ENCODE data around the gene TTC17. TPM values are rescaled to one million over a fixed set of nuclear protein-coding genes. Genes with fewer than 3 reads are reported as not detected.

Gene TTC17
- total and polyA plus RNA-seq, 2 of the 8 experiments (the other 6 are each of a cell fraction or from before 2014, with no cell fraction given), result 65.1 to 80.1 TPM

DNA sequence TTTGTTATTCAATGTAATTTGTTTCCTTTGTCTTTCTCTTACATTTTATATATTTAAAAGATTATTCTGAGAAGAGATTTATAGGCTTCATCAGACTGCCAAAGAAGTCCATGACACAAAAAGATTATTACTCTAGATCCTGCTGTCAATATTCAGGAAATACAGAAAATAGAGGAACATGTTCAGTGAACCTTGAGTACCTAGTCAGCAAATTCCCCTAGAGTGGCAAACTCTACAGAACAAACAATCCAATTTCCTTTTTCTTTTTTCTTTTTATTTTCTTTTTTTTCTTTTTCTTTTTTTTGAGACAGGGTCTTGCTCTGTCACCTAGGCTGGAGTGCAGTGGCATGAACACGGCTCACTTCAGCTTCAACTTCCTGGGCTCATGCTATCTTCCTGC, 23.9 kb downstream of the TTC17 start:
- Histone ChIP-seq H3K23me2 (ENCODE audit: low read depth, low read length) (no peaks in the 10 kb centered on the region), H3K27me3 (replicated peaks in 1 of 4; ENCODE audit: control insufficient read depth in 3 of 4, extremely low read depth in 1 of 4, insufficient read depth in 3 of 4, low read length in 3 of 4) (no peaks in the 10 kb centered on the region), H4K20me1 (replicated peaks in 1 of 2; ENCODE audit: control insufficient read depth in 1 of 2, insufficient read depth in 2 of 2, low read length in 2 of 2) (peaks cover 0 to 6% of the 10 kb centered on the region in 2 experiments), H3K9me3 (ENCODE audit: insufficient read depth in 2 of 2, low read depth in 1 of 2, low read length in 1 of 2) (no peaks in the 10 kb centered on the region), H3K79me1 (ENCODE audit: low read depth, low read length) (no peaks in the 10 kb centered on the region; the same call in 1 of the 2 replicates), H3K4ac (replicated peaks; ENCODE audit: insufficient read length, low read depth, low read length) (no peak overlapping the region), H3K27ac (ENCODE audit: low read depth, low read length) (no peak overlapping the region), H3K4me2 (ENCODE audit: insufficient read depth in 1 of 2, low read depth in 2 of 2, low read length in 2 of 2) (no peak overlapping the region), H2BK120ac (replicated peaks; ENCODE audit: low read depth, low read length) (no peak overlapping the region), H3K4me1 (replicated peaks in 1 of 4; ENCODE audit: control insufficient read depth in 3 of 4, insufficient read depth in 4 of 4, low read length in 3 of 4) (peaks cover 0 to 3% (median 0%) of the 10 kb centered on the region in 4 experiments; a peak in 3 of 7 replicates), H4K91ac (replicated peaks; ENCODE audit: insufficient read length, low read length) (no peak overlapping the region), H3K23ac (ENCODE audit: insufficient read length) (no peak overlapping the region), H3K4me3 (ENCODE audit: extremely low read depth in 1 of 4, insufficient read depth in 2 of 4, low read depth in 3 of 4, low read length in 4 of 4) (no peak overlapping the region), H3K56ac (replicated peaks; ENCODE audit: insufficient read length, low read depth, low read length) (no peak overlapping the region), H3K18ac (ENCODE audit: extremely low read depth, low read length) (no peak overlapping the region), H2AFZ (ENCODE audit: low read length) (no peak overlapping the region), H4K5ac (ENCODE audit: insufficient read length, low read depth, low read length) (no peak overlapping the region), H2BK5ac (ENCODE audit: low read depth, low read length) (no peak overlapping the region), H2AK5ac (ENCODE audit: low read depth, low read length) (no peak overlapping the region), H2BK15ac (ENCODE audit: low read length) (no peak overlapping the region), H2BK12ac (ENCODE audit: low read depth, low read length) (no peak overlapping the region), H3K79me2 (ENCODE audit: control insufficient read depth in 1 of 2, insufficient read depth in 2 of 2, low read length in 2 of 2) (peaks cover 0 to 16% of the 10 kb centered on the region in 2 experiments; a peak in 1 of 4 replicates), H3K36me3 (ENCODE audit: control insufficient read depth in 2 of 4, insufficient read depth in 4 of 4, low read length in 3 of 4) (peaks cover 0 to 19% (median under 1%) of the 10 kb centered on the region in 4 experiments; a peak in 2 of 8 replicates), H3K9ac (replicated peaks in 1 of 4; ENCODE audit: extremely low read depth in 1 of 4, low read depth in 3 of 4, low read length in 3 of 4) (no peak overlapping the region), H3K14ac (ENCODE audit: insufficient read length) (no peak overlapping the region), H2BK20ac (ENCODE audit: low read length) (no peak overlapping the region), H4K8ac (ENCODE audit: extremely low read depth, insufficient read depth, low read length) (no peak overlapping the region)
- CTCF ChIA-PET (ENCODE audit: partially characterized antibody), result interaction anchor here (1.1 kb wide), 1 partner anchor 21 kb away, joined by 3 read pairs; no protein-coding TSS in a partner anchor
- WGBS, 2 experiments (ENCODE audit: extremely low coverage in 1 of 2, insufficient coverage in 1 of 2, insufficient read length in 1 of 2, insufficient replicate concordance in 2 of 2, low coverage in 1 of 2, low lambda C conversion rate in 2 of 2, missing lambda C conversion rate in 1 of 2), result 93% methylated on average over 1 of the region's 1 CpG; no CpG with 5 or more reads in 1 of the 2 experiments
- DNase-seq (ENCODE audit: low read depth in 1 of 2, low spot score in 2 of 2), result no peak
- FAIRE-seq, result no peak
- POLR2A ChIA-PET (ENCODE audit: partially characterized antibody), result no interaction called here
- no peak for TF ChIP-seq GABPA (IDR thresholded peaks at IDR 0.05; ENCODE audit: borderline replicate concordance, insufficient read depth, low read length)
- TF ChIP-seq, protein P1, sequence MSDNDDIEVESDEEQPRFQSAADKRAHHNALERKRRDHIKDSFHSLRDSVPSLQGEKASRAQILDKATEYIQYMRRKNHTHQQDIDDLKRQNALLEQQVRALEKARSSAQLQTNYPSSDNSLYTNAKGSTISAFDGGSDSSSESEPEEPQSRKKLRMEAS (IDR thresholded peaks at IDR 0.05), result no peak

Data from H1 (cell line).